CD4-positive, alpha-beta memory T cell (primary cell): ENCODE data around the gene BRCC3. TPM values are rescaled to one million over a fixed set of nuclear protein-coding genes. Genes with fewer than 3 reads are reported as not detected.

Source experiments
- CTCF ChIA-PET: fragments of 350-600 bp; sonication (Branson Sonifier 250); formaldehyde crosslinking; loops from one replicate; lab custom pipeline; 2021; ENCODE audit warnings: inconsistent platforms; ENCODE audit not compliant: partially characterized antibody; lab: Charles Lee
- POLR2A ChIA-PET: fragments of 350-600 bp; sonication (Branson Sonifier 250); formaldehyde crosslinking; loops from one replicate; lab custom pipeline; 2021; ENCODE audit not compliant: partially characterized antibody; lab: Charles Lee
- DNase-seq, 5 donors: peaks; one replicate each; pipeline versions ENCODE4 v3.0.0 to v3.0.0-alpha.2; 2020 to 2022; ENCODE audit warnings: mixed read lengths in 1 of 5
- H3K27ac ChIP-seq: one replicate; pipeline ENCODE4 v1.7.0; 2013; ENCODE audit warnings: low read depth, low read length
- H3K27me3 ChIP-seq: 2 replicates; pipeline ENCODE4 v1.7.0; 2013; ENCODE audit warnings: mild to moderate bottlenecking, low read length, moderate library complexity; ENCODE audit not compliant: insufficient read depth
- H3K36me3 ChIP-seq: 2 replicates; pipeline ENCODE4 v1.7.0; 2013; ENCODE audit warnings: mild to moderate bottlenecking, low read length, moderate library complexity; ENCODE audit not compliant: insufficient read depth
- H3K4me1 ChIP-seq: 2 replicates; pipeline ENCODE4 v1.7.0; 2013; ENCODE audit warnings: mild to moderate bottlenecking, low read length, moderate library complexity; ENCODE audit not compliant: insufficient read depth
- H3K4me3 ChIP-seq, 2 donors: one replicate each; pipeline ENCODE4 v1.7.0; 2013; ENCODE audit warnings: low read length in 2 of 2, mild to moderate bottlenecking in 1 of 2
- H3K9me3 ChIP-seq, 2 donors: one replicate each; pipeline ENCODE4 v1.7.0; 2013; ENCODE audit warnings: low read length in 2 of 2, control low read depth in 1 of 2; ENCODE audit not compliant: control insufficient read depth in 1 of 2
- H3K27ac Mint-ChIP-seq, 7 donors: one replicate each; pipeline ENCODE4 v1.8.0; 2020 to 2021; ENCODE audit warnings: mixed read lengths in 7 of 7, mild to moderate bottlenecking in 6 of 7, inconsistent platforms in 3 of 7, moderate library complexity in 3 of 7
- H3K27me3 Mint-ChIP-seq, 2 donors: one replicate each; pipeline ENCODE4 v1.8.0; 2020 to 2021; ENCODE audit warnings: mixed read lengths in 2 of 2
- H3K36me3 Mint-ChIP-seq, 2 donors: one replicate each; pipeline ENCODE4 v1.8.0; 2020 to 2021; ENCODE audit warnings: mixed read lengths in 2 of 2, inconsistent platforms in 1 of 2, mild to moderate bottlenecking in 1 of 2
- H3K4me1 Mint-ChIP-seq, 4 donors: one replicate each; pipeline ENCODE4 v1.8.0; 2020 to 2021; ENCODE audit warnings: mixed read lengths in 4 of 4, mild to moderate bottlenecking in 1 of 4
- H3K4me3 Mint-ChIP-seq, 8 donors: one replicate each; pipeline ENCODE4 v1.8.0; 2020 to 2021; ENCODE audit warnings: mixed read lengths in 8 of 8, mild to moderate bottlenecking in 7 of 8, moderate library complexity in 6 of 8, inconsistent platforms in 3 of 8
- H3K9me3 Mint-ChIP-seq, 8 donors: one replicate each; pipeline ENCODE4 v1.8.0; 2020 to 2021; ENCODE audit warnings: mixed read lengths in 8 of 8, mild to moderate bottlenecking in 5 of 8, inconsistent platforms in 3 of 8, moderate library complexity in 1 of 8
- intact Hi-C: fragments of 100-400 bp; cut with micrococcal nuclease; formaldehyde crosslinking; loops from one replicate; pipeline ENCODE4 v1.15.1; 2023
- polyA plus RNA-seq, 2 donors: library from polyadenylated mRNA; unstranded; fragments of 300-500 nt; fragmentation: Illumina TruSeq; gene quantifications; one replicate each; pipeline ENCODE4 v1.2.3, GENCODE V29; 2021
- total RNA-seq, 2 experiments: library from RNA; stranded (reverse); gene quantifications; one replicate each; pipeline ENCODE4 v1.2.3, GENCODE V29; 2021

Gene BRCC3
- total and polyA plus RNA-seq, 4 experiments from 2014 or later = 18.8 to 30.1 (median 19.5) TPM

DNA sequence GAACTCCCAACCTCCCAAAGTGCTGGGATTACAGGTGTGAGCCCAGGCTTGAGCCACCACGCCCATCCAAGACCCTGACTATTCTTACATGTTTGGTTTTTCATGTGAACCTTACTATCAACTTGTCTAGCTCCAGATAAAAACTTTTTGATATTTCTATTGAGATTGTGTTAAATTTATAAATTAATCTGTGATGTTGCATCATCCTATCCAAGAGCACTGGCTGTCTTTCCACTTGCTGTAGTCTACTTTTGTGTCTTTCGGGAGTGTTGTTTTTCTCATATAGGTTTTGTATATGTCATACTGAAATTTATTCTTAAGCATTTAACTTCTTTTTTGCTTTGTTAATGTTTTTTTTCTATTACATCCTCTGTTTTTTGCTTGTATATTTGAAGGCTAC, 34.6 kb downstream of the BRCC3 start:
- Mint-ChIP-seq H3K9me3 (peaks cover 0 to 2% (median 0%) of the 10 kb centered on the region in 8 donors), H3K27ac (peak overlapping the region in 1 of 7 donors; percentile 13), H3K36me3 (peaks cover 7 to 26% of the 10 kb centered on the region in 2 donors), H3K27me3 (no peaks in the 10 kb centered on the region), H3K4me1 (peaks cover 0 to 1% (median 0%) of the 10 kb centered on the region in 4 donors), H3K4me3 (no peak overlapping the region)
- H3K4me3 ChIP-seq = no peak overlapping the region
- H3K9me3 ChIP-seq = no peaks in the 10 kb centered on the region
- H3K27me3 ChIP-seq = no peaks in the 10 kb centered on the region
- H3K36me3 ChIP-seq = no peaks in the 10 kb centered on the region
- H3K4me1 ChIP-seq = no peaks in the 10 kb centered on the region
- intact Hi-C loops = no loop called here
- no peak overlapping the region for H3K27ac ChIP-seq
- CTCF ChIA-PET = no interaction called here
- no peak for DNase-seq
- POLR2A ChIA-PET = no interaction called here

DNA sequence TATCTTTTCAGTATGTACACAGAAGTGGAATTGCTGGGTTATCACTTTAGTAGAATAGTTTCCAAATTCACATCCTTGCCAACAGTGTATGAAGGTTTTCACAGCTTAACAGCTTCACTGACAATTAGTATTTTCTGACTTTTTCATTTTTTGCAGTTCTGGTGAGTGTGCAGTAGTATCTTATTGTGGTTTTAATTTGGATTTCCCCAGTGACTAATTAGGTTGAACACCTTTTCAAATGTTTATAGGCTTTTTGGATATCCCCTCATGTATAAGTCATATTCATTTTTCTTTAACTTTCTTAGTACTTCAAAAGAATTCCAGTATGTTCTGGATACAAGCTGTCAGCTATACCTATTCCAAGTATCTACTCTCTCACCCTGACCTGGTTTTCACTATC, 37.1 kb downstream of the BRCC3 start:
- no peak overlapping the region for H3K27ac ChIP-seq
- no peaks in the 10 kb centered on the region for H3K4me1 ChIP-seq
- Mint-ChIP-seq H3K36me3 (peaks cover 11 to 24% of the 10 kb centered on the region in 2 donors), H3K4me1 (no peaks in the 10 kb centered on the region), H3K4me3 (no peak overlapping the region), H3K9me3 (peaks cover 0 to 2% (median 0%) of the 10 kb centered on the region in 8 donors), H3K27ac (no peak overlapping the region), H3K27me3 (no peaks in the 10 kb centered on the region)
- ChIA-PET POLR2A (no interaction called here), CTCF (no interaction called here)
- no peak for DNase-seq
- H3K9me3 ChIP-seq = no peaks in the 10 kb centered on the region
- intact Hi-C loops = no loop called here
- no peaks in the 10 kb centered on the region for H3K36me3 ChIP-seq
- H3K27me3 ChIP-seq = no peaks in the 10 kb centered on the region
- H3K4me3 ChIP-seq = no peak overlapping the region

DNA sequence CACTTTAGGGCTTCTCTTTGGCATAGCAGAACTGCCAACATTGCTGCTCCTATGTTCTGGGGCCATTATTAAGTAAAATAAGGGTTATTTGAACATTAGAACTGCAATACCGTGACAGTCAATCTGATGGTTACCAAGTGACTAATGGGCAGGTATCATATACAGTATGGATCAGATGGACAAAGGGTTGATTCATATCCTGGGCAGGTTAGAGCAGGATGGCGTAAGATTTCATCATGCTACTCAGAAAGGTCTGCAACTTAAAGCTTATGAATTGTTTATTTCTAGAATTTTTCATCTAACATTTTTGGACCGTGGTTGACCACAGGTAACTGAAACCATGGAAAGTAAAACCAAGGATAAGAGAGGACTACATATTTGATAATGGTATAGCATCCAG, 40.9 kb downstream of the BRCC3 start:
- intact Hi-C loops = no loop called here
- Mint-ChIP-seq H3K4me3 (no peak overlapping the region), H3K4me1 (no peaks in the 10 kb centered on the region), H3K27me3 (no peaks in the 10 kb centered on the region), H3K27ac (no peak overlapping the region), H3K9me3 (peaks cover 0 to 2% (median 0%) of the 10 kb centered on the region in 8 donors), H3K36me3 (peaks cover 16 to 36% of the 10 kb centered on the region in 2 donors)
- POLR2A ChIA-PET = no interaction called here
- no peaks in the 10 kb centered on the region for H3K27me3 ChIP-seq
- DNase-seq = no peak
- H3K4me1 ChIP-seq = no peaks in the 10 kb centered on the region
- no peaks in the 10 kb centered on the region for H3K36me3 ChIP-seq
- CTCF ChIA-PET = no interaction called here
- H3K27ac ChIP-seq = no peak overlapping the region
- H3K4me3 ChIP-seq = no peak overlapping the region
- H3K9me3 ChIP-seq = no peaks in the 10 kb centered on the region

DNA sequence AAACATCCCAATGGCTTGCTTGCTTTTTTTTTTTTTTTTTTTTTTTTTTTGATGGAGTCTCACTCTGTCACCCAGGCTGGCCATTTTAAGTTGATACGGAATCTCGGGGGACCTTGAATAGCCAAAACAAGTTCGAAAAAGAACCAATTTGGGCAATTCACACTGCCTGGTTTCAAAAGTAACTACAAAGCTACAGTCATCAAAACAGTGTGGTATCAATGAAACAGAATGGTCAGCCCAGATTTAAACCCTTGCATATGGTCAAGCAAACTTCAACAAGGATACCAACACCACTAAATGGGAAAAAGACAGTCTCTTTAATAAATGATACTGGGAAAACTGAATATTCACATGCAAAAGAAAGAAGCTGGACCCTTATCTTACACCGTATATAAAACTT, 41.8 kb downstream of the BRCC3 start:
- intact Hi-C loops = no loop called here
- H3K4me3 ChIP-seq = no peak overlapping the region
- no peak for DNase-seq
- H3K9me3 ChIP-seq = no peaks in the 10 kb centered on the region
- H3K27ac ChIP-seq = no peak overlapping the region
- no peaks in the 10 kb centered on the region for H3K36me3 ChIP-seq
- peaks cover 14 to 31% of the 10 kb centered on the region in 2 donors for H3K36me3 Mint-ChIP-seq
- ChIA-PET POLR2A (no interaction called here), CTCF (interaction anchor here (0.7 kb wide), 1 partner anchor 19 kb away, joined by 3 read pairs; no protein-coding TSS in a partner anchor)
- no peak overlapping the region for H3K4me3 Mint-ChIP-seq
- no peaks in the 10 kb centered on the region for H3K4me1 ChIP-seq
- no peaks in the 10 kb centered on the region for H3K4me1 Mint-ChIP-seq
- H3K27me3 ChIP-seq = no peaks in the 10 kb centered on the region
- no peaks in the 10 kb centered on the region for H3K27me3 Mint-ChIP-seq
- H3K27ac Mint-ChIP-seq = peak overlapping the region in 1 of 7 donors; percentile 33
- H3K9me3 Mint-ChIP-seq = peaks cover 0 to under 1% (median 0%) of the 10 kb centered on the region in 8 donors

DNA sequence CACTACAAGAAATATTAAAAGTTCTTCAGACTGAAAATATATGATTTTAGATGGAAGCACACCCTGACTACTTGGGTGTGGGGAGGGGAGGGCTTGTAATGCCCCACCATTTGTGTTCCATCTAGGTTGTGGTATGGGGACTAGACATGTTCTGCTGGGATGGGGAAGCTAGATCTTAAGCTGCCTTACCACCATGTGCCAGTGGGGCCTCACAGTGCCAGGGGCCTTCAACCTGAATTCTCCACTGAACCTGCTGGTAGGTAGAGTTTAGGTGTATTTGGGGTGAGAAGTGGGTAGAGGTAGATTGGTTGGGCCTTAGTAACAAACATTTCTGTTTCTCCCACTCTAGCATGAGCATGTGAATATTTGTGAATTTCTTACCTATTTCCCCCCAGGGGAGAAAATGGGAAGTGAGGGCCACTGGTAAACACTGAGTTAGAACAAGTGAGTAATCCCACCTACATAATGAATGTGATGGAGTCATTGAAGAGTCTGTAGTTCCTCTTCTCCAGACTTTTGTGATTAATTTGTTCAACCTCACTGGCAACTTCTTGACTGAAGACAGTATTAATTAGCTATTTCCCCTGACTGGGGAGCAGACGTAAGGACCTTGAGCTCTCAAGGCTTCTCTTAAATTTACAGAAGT, 44.0 kb downstream of the BRCC3 start:
- DNase-seq = no peak
- Mint-ChIP-seq H3K27me3 (no peaks in the 10 kb centered on the region), H3K9me3 (peaks cover 0 to 2% (median 0%) of the 10 kb centered on the region in 8 donors), H3K4me1 (no peaks in the 10 kb centered on the region), H3K4me3 (no peak overlapping the region), H3K27ac (peak overlapping the region in 1 of 7 donors; percentile 34), H3K36me3 (peaks cover 22 to 31% of the 10 kb centered on the region in 2 donors)
- no peak overlapping the region for H3K27ac ChIP-seq
- H3K27me3 ChIP-seq = no peaks in the 10 kb centered on the region
- POLR2A ChIA-PET = no interaction called here
- H3K9me3 ChIP-seq = no peaks in the 10 kb centered on the region
- CTCF ChIA-PET = no interaction called here
- no peaks in the 10 kb centered on the region for H3K36me3 ChIP-seq
- no peak overlapping the region for H3K4me3 ChIP-seq
- H3K4me1 ChIP-seq = no peaks in the 10 kb centered on the region
- intact Hi-C loops = no loop called here

DNA sequence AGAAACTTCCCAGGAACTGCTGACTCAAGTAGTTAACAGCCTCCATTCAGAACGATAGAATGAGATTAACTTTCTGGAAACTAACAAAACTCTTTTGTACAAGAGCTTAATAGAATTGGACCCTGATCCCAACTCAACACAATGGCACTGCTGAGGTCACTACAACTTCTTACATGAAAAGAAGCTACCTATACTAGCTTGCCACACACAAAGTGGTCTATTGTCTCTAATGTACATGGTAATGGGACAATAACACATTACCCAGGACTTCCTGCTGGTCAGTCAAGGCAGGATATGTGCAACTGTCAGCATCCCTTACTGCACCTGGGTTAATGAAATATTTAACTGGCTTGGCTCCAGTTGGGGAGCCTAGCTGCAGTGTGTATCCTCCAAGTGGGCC, 56.2 kb downstream of the BRCC3 start:
- Mint-ChIP-seq H3K27me3 (no peaks in the 10 kb centered on the region), H3K9me3 (peaks cover 0 to 31% (median 16%) of the 10 kb centered on the region in 8 donors), H3K36me3 (peaks cover 16 to 18% of the 10 kb centered on the region in 2 donors), H3K27ac (no peak overlapping the region), H3K4me3 (no peak overlapping the region), H3K4me1 (no peaks in the 10 kb centered on the region)
- DNase-seq = no peak
- POLR2A ChIA-PET = no interaction called here
- H3K27ac ChIP-seq = no peak overlapping the region
- H3K9me3 ChIP-seq = no peaks in the 10 kb centered on the region
- H3K4me3 ChIP-seq = no peak overlapping the region
- H3K27me3 ChIP-seq = no peaks in the 10 kb centered on the region
- intact Hi-C loops = no loop called here
- no peaks in the 10 kb centered on the region for H3K36me3 ChIP-seq
- no peaks in the 10 kb centered on the region for H3K4me1 ChIP-seq
- CTCF ChIA-PET = no interaction called here

DNA sequence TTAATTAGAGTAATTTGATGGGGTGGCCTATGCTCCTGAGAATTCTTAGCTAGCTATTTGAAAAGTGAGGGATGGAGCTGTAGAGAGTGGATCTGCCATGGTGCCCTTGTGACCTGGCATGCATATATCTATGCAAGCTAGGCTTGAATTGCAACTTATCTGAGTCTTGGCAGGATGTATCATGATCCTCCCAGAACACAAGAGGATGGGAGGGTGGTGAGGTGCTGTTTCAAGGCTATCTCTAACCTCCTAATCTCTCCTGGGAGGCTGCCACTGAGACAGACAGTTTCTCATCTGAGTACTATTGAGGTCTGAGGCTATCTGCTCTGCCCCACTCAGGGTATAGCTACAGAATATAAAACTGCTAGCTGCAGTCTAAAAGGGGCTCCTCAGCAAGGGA, 56.6 kb downstream of the BRCC3 start:
- Histone ChIP-seq H3K27me3 (no peaks in the 10 kb centered on the region), H3K4me1 (no peaks in the 10 kb centered on the region), H3K27ac (no peak overlapping the region), H3K4me3 (no peak overlapping the region), H3K36me3 (no peaks in the 10 kb centered on the region), H3K9me3 (no peaks in the 10 kb centered on the region)
- Mint-ChIP-seq H3K27me3 (no peaks in the 10 kb centered on the region), H3K36me3 (peaks cover 13 to 16% of the 10 kb centered on the region in 2 donors), H3K4me1 (no peaks in the 10 kb centered on the region), H3K27ac (no peak overlapping the region), H3K4me3 (no peak overlapping the region), H3K9me3 (peaks cover 0 to 31% (median 16%) of the 10 kb centered on the region in 8 donors)
- POLR2A ChIA-PET = no interaction called here
- CTCF ChIA-PET = interaction anchor here (0.9 kb wide), 1 partner anchor 88 kb away, joined by 3 read pairs; the partner anchor contains the start of gene VBP1
- intact Hi-C loops = no loop called here
- no peak for DNase-seq
